ENCODE measurements around the gene EYA4.

DNA sequence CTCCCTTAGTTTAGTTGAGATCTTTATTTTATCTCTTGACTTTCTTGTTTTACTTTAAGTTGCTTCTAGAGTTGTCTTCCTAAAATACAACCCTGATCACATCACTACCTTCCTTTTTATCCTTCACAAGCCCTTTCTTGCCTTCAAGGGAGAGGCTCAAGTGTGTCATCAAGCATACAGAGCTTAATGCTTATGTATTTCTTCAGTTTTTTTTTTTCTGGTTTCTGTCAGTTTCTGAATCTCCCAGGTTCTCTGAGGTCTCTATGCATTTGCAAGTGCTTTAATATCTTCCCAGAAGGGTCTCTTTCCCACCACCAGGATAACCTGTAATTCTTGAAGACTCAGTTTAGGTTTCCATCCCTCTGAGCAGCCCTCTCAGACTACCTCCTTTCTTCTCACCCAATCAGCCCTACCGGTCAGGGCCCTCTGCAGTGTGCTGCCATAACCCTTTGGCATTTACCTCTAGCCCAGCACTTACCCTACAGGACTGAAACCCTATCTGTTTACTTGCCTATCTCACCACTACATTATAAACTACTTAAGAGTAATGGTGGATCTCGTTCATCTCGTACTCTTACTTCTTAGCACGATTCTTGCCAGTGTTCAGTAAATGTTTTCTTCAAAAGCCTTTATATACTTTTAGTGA, 36.9 kb downstream of the EYA4 start:
- TF ChIP-seq, protein P1, sequence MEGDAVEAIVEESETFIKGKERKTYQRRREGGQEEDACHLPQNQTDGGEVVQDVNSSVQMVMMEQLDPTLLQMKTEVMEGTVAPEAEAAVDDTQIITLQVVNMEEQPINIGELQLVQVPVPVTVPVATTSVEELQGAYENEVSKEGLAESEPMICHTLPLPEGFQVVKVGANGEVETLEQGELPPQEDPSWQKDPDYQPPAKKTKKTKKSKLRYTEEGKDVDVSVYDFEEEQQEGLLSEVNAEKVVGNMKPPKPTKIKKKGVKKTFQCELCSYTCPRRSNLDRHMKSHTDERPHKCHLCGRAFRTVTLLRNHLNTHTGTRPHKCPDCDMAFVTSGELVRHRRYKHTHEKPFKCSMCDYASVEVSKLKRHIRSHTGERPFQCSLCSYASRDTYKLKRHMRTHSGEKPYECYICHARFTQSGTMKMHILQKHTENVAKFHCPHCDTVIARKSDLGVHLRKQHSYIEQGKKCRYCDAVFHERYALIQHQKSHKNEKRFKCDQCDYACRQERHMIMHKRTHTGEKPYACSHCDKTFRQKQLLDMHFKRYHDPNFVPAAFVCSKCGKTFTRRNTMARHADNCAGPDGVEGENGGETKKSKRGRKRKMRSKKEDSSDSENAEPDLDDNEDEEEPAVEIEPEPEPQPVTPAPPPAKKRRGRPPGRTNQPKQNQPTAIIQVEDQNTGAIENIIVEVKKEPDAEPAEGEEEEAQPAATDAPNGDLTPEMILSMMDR (tag by site-specific recombination; IDR thresholded peaks at IDR 0.05) = no peak; the same call in 1 of the 2 replicates
- TF ChIP-seq ZNF416 (tag by site-specific recombination; IDR thresholded peaks at IDR 0.05) = no peak
- TF ChIP-seq ZFP3 (tag by site-specific recombination; IDR thresholded peaks at IDR 0.05; ENCODE audit: low read depth) = no peak
- TF ChIP-seq ZNF133 (tag by site-specific recombination; IDR thresholded peaks at IDR 0.05) = no peak
